HepG2 (cell line): ENCODE results near the gene TBCE.
A peak's percentile ranks its signal among the peaks of the same experiment; 100 is the strongest.

Source experiments
- CTCF ChIP-seq: sonication (generic); formaldehyde crosslinking; IDR thresholded peaks from 2 replicates; pipeline ENCODE4 v1.5.0; 2020; ENCODE audit warnings: mild to moderate bottlenecking, missing genetic modification reagents, moderate library complexity
- POLR2A ChIP-seq, 2 experiments: IDR thresholded peaks; 2 replicates each; pipeline ENCODE4 v1.6.1; 2011; ENCODE audit warnings: low read depth in 2 of 2, low read length in 2 of 2, mild to moderate bottlenecking in 1 of 2, moderate library complexity in 1 of 2; ENCODE audit not compliant: insufficient read depth in 1 of 2
- RELA ChIP-seq: sonication (generic); formaldehyde crosslinking; IDR thresholded peaks from 2 replicates; pipeline ENCODE4 v1.4.0; 2020; ENCODE audit warnings: missing genetic modification reagents
- TCF7L2 ChIP-seq: IDR thresholded peaks from 2 replicates; pipeline ENCODE4 v1.6.1; 2011; ENCODE audit warnings: mild to moderate bottlenecking, low read depth, low read length, moderate library complexity
- ZNF138 ChIP-seq: sonication (generic); formaldehyde crosslinking; IDR thresholded peaks from 2 replicates; pipeline ENCODE4 v1.5.0; 2020; ENCODE audit warnings: mild to moderate bottlenecking, low read depth, missing genetic modification reagents
- ZNF660 ChIP-seq: sonication (generic); formaldehyde crosslinking; IDR thresholded peaks from 2 replicates; pipeline ENCODE4 v1.5.1; 2020; ENCODE audit warnings: mild to moderate bottlenecking, low read depth, missing genetic modification reagents, borderline replicate concordance

- TF ChIP-seq POLR2A (IDR thresholded peaks at IDR 0.05; ENCODE audit: insufficient read depth in 1 of 2, low read depth in 2 of 2, low read length in 2 of 2) = no peak
- no peak for TF ChIP-seq ZNF660 (CRISPR knock-in tag)
- no peak for TF ChIP-seq ZNF138 (CRISPR knock-in tag)
- TF ChIP-seq CTCF (CRISPR knock-in tag) = peak; percentile 83
- no peak for TF ChIP-seq TCF7L2
- no peak for TF ChIP-seq RELA (CRISPR knock-in tag)
Observed at GRCh38 chr1:235417086-235417697, 50.0 kb downstream of the TBCE start.
